GM19238 (cell line): ENCODE measurements around the gene LTN1.
A peak's percentile ranks its signal among the peaks of the same experiment; 100 is the strongest.
"Not testable (repeated sequence)": the region's sequence is repeated elsewhere in the genome, so short reads cannot be mapped to it uniquely, and the experiment has no call there.

Source experiments
- DNase-seq: peaks from one replicate; pipeline ENCODE4 v3.0.0; 2011; ENCODE audit warnings: low spot score; ENCODE audit not compliant: insufficient read length

Gene LTN1

GRCh38 chr21:28992526-28993292 lies at the start of gene LTN1:
Gene LTN1, minus strand, starts transcription at chr21:28992877. Its CDS starts 72 bp downstream, at chr21:28992805.
- peak; percentile 93 for DNase-seq

GRCh38 chr21:29034678-29035077 lies 42.0 kb upstream of the LTN1 start:
- no peak for DNase-seq

- DNase-seq: no peak
These were observed 41.2 kb upstream of the LTN1 start for GRCh38 chr21:29033871-29034270.

- no peak for DNase-seq
These were observed 40.6 kb upstream of the LTN1 start for GRCh38 chr21:29033301-29033700.

- no peak for DNase-seq
These were observed 38.2 kb upstream of the LTN1 start for GRCh38 chr21:29030909-29031308.

GRCh38 chr21:29029524-29029923 lies 36.8 kb upstream of the LTN1 start:
- DNase-seq: no peak

- DNase-seq: no peak
These were observed 32.6 kb upstream of the LTN1 start for GRCh38 chr21:29025328-29025713.

GRCh38 chr21:29024474-29025327 lies 32.0 kb upstream of the LTN1 start, which contains the start of gene USP16:
Gene USP16, plus strand, starts transcription at chr21:29024668. Its CDS starts 3,246 bp downstream, at chr21:29027914.
- peak; percentile 91 for DNase-seq

- DNase-seq: no peak
These were observed 29.5 kb upstream of the LTN1 start for GRCh38 chr21:29022166-29022565.

- no peak for DNase-seq
These were observed 25.9 kb upstream of the LTN1 start for GRCh38 chr21:29018540-29018939.

GRCh38 chr21:29017639-29018237 lies 25.1 kb upstream of the LTN1 start:
- DNase-seq: no peak

- not testable (repeated sequence) for DNase-seq
These were observed 18.6 kb upstream of the LTN1 start for GRCh38 chr21:29011236-29011635.

- no peak for DNase-seq
These were observed 15.7 kb upstream of the LTN1 start for GRCh38 chr21:29008367-29008766.

- no peak for DNase-seq
These were observed 15.1 kb upstream of the LTN1 start for GRCh38 chr21:29007810-29008209.

- no peak for DNase-seq
These were observed 14.5 kb upstream of the LTN1 start for GRCh38 chr21:29007135-29007534.

GRCh38 chr21:29005696-29006095 lies 13.0 kb upstream of the LTN1 start:
- DNase-seq: no peak

GRCh38 chr21:29002442-29003144 lies 9.9 kb upstream of the LTN1 start:
- DNase-seq: peak; percentile 96

- no peak for DNase-seq
These were observed 584 bp upstream of the LTN1 start for GRCh38 chr21:28993293-28993629.

GRCh38 chr21:28991861-28992525 lies 684 bp downstream of the LTN1 start:
- no peak for DNase-seq

GRCh38 chr21:28988146-28988545 lies 4.5 kb downstream of the LTN1 start:
- DNase-seq: not testable (repeated sequence)

- no peak for DNase-seq
These were observed 6.0 kb downstream of the LTN1 start for GRCh38 chr21:28986677-28987076.
